B cell (primary cell): ENCODE results near the gene CALM3. TPM values are rescaled to one million over a fixed set of nuclear protein-coding genes. Genes with fewer than 3 reads are reported as not detected.

Source experiments
- ATAC-seq: fragments of 200-7000 bp; cut with Tn5 transposase; one replicate; pipeline ENCODE4 v1.10.0; 2021; ENCODE audit warnings: low read depth, mild to moderate bottlenecking, moderate number of reproducible peaks, moderate library complexity
- CTCF ChIA-PET: fragments of 350-600 bp; sonication (Branson Sonifier 250); formaldehyde crosslinking; loops from one replicate; lab custom pipeline; 2021; ENCODE audit warnings: antibody characterized with exemption, inconsistent platforms; lab: Charles Lee
- POLR2A ChIA-PET: fragments of 350-600 bp; sonication (Branson Sonifier 250); formaldehyde crosslinking; loops from one replicate; lab custom pipeline; 2021; ENCODE audit warnings: antibody characterized with exemption; lab: Charles Lee
- DNase-seq: peaks from one replicate; pipeline ENCODE4 v3.0.0; 2013
- H2AFZ ChIP-seq: 2 replicates; pipeline ENCODE4 v1.6.1; 2012; ENCODE audit warnings: mild to moderate bottlenecking, low read depth, low read length; ENCODE audit not compliant: insufficient read depth, poor library complexity, severe bottlenecking
- H3K27ac ChIP-seq, 2 donors: 1 replicate in 1 of 2; 2 replicates in 1 of 2; pipeline ENCODE4 v1.5.1; 2012 to 2013; ENCODE audit warnings: low read length in 2 of 2, mild to moderate bottlenecking in 2 of 2, moderate library complexity in 1 of 2
- H3K27me3 ChIP-seq, 4 experiments: fragments of 200-600 bp in 1 of 4; sonication (generic) in 1 of 4; replicated peaks in 1 of 4; 1 replicate in 2 of 4; 2 replicates in 2 of 4; pipeline versions ENCODE4 v1.6.1 to v1.7.0; 2013 to 2016; ENCODE audit warnings: low read length in 3 of 4, mild to moderate bottlenecking in 2 of 4, mixed read lengths in 1 of 4, moderate library complexity in 1 of 4; ENCODE audit not compliant: insufficient read depth in 4 of 4, control insufficient read depth in 3 of 4; ENCODE audit errors: control extremely low read depth in 1 of 4
- H3K36me3 ChIP-seq, 2 experiments: replicated peaks in 1 of 2; 1 replicate in 1 of 2; 2 replicates in 1 of 2; pipeline versions ENCODE4 v1.6.1 to v1.7.1; 2013; ENCODE audit warnings: low read length in 1 of 2; ENCODE audit not compliant: insufficient read depth in 2 of 2, control insufficient read depth in 1 of 2; ENCODE audit errors: control extremely low read depth in 1 of 2, extremely low read depth in 1 of 2
- H3K4me1 ChIP-seq, 2 donors: fragments of 200-600 bp in 1 of 2; sonication (generic) in 1 of 2; 1 replicate in 1 of 2; 2 replicates in 1 of 2; pipeline versions ENCODE4 v1.5.1 to v1.6.1; 2013 to 2017; ENCODE audit warnings: low read length in 2 of 2; ENCODE audit not compliant: control insufficient read depth in 2 of 2, insufficient read depth in 2 of 2
- H3K4me2 ChIP-seq: replicated peaks from 2 replicates; pipeline ENCODE3; 2012; ENCODE audit warnings: mild to moderate bottlenecking, low read depth, low read length; ENCODE audit not compliant: poor library complexity, severe bottlenecking
- H3K4me3 ChIP-seq, 5 experiments: fragments of 200-600 bp in 1 of 5; sonication (generic) in 1 of 5; 1 replicate in 3 of 5; 2 replicates in 2 of 5; pipeline versions ENCODE4 v1.5.1 to v1.7.0; 2011 to 2016; ENCODE audit warnings: low read length in 4 of 5, mild to moderate bottlenecking in 4 of 5, low read depth in 2 of 5, control low read depth in 1 of 5, moderate library complexity in 1 of 5; ENCODE audit not compliant: insufficient read depth in 1 of 5; ENCODE audit errors: control extremely low read depth in 1 of 5, extremely low read depth in 1 of 5
- H3K79me2 ChIP-seq: fragments of 200-600 bp; sonication (generic); one replicate; pipeline ENCODE4 v1.6.0; 2016; ENCODE audit warnings: low read length; ENCODE audit not compliant: control insufficient read depth, insufficient read depth
- H3K9ac ChIP-seq: fragments of 200-600 bp; sonication (generic); 2 replicates; pipeline ENCODE4 v1.6.1; 2017; ENCODE audit warnings: mild to moderate bottlenecking, low read length, moderate library complexity
- H3K9me3 ChIP-seq, 3 donors: one replicate each; pipeline versions ENCODE4 v1.6.1 to v1.7.1; 2013; ENCODE audit warnings: low read length in 2 of 3; ENCODE audit not compliant: control insufficient read depth in 2 of 3, insufficient read depth in 1 of 3; ENCODE audit errors: control extremely low read depth in 1 of 3
- H4K20me1 ChIP-seq: 2 replicates; pipeline ENCODE4 v1.6.0; 2012; ENCODE audit warnings: mild to moderate bottlenecking, low read length; ENCODE audit not compliant: insufficient read depth, control insufficient read depth, poor library complexity, severe bottlenecking
- H3K27ac Mint-ChIP-seq: one replicate; pipeline ENCODE4 v1.8.0; 2021; ENCODE audit warnings: mixed read lengths
- H3K27me3 Mint-ChIP-seq: one replicate; pipeline ENCODE4 v1.8.0; 2021; ENCODE audit warnings: mixed read lengths
- H3K4me1 Mint-ChIP-seq: one replicate; pipeline ENCODE4 v1.8.0; 2021; ENCODE audit warnings: mixed read lengths
- H3K4me3 Mint-ChIP-seq: one replicate; pipeline ENCODE4 v1.8.0; 2021; ENCODE audit warnings: mixed read lengths
- H3K9me3 Mint-ChIP-seq: one replicate; pipeline ENCODE4 v1.8.0; 2022; ENCODE audit warnings: mixed read lengths; ENCODE audit not compliant: insufficient read depth
- EZH2 ChIP-seq: IDR thresholded peaks from 2 replicates; pipeline ENCODE4 v1.6.1; 2012; ENCODE audit warnings: borderline replicate concordance, low read depth, mild to moderate bottlenecking, moderate library complexity, low read length; ENCODE audit not compliant: insufficient read depth, poor library complexity, severe bottlenecking
- WGBS: methylation state at CpG from one replicate; pipeline ENCODE4 v1.1.5; 2013; ENCODE audit warnings: missing lambda C conversion rate; ENCODE audit not compliant: insufficient coverage; 5-methylcytosine and 5-hydroxymethylcytosine counted together
- intact Hi-C: fragments of 100-400 bp; cut with micrococcal nuclease; formaldehyde crosslinking; loops from one replicate; pipeline ENCODE4 v1.10.0; 2022
- polyA plus RNA-seq: library from polyadenylated mRNA; depleted of rRNA; stranded (reverse); fragments of >200 nt; gene quantifications from 2 replicates; pipeline ENCODE4 v1.2.3, GENCODE V29; 2012
- total RNA-seq, 2 donors: library from RNA; stranded (reverse); fragments of 120-200 nt in 1 of 2; gene quantifications; 1 replicate in 1 of 2; 2 replicates in 1 of 2; pipeline versions ENCODE4 v1.2.3 to v1.2.4, GENCODE V29; 2013 to 2022
- TF ChIP-seq, protein P1 (sequence below): fragments of 200-600 bp; IDR thresholded peaks from one replicate; pipeline ENCODE4 v1.8.0; 2022; ENCODE audit warnings: antibody characterized with exemption, mild to moderate bottlenecking

The CALM3 gene
- total and polyA plus RNA-seq, 2 donors (not counting 1 experiment from before 2014, with no cell fraction given): 99.0 to 99.3 TPM

DNA sequence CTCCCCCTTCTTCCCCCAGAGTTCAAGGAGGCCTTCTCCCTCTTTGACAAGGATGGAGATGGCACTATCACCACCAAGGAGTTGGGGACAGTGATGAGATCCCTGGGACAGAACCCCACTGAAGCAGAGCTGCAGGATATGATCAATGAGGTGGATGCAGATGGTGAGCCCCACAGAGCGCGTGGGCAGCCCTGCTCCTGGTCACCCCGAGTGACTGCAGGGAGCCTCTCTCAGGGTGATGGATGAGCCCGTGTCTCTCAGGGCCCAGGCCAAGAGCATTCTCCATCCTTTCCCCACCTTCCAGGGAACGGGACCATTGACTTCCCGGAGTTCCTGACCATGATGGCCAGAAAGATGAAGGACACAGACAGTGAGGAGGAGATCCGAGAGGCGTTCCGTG lies 7.0 kb downstream of the CALM3 start:
- 98% methylated on average over 4 of the region's 9 CpGs for WGBS
- Histone ChIP-seq H3K9ac (no peak overlapping the region), H3K4me2 (no peak overlapping the region), H2AFZ (no peak overlapping the region), H3K79me2 (peaks cover 16% of the 10 kb centered on the region), H3K4me1 (peaks cover 23 to 28% of the 10 kb centered on the region in 2 donors), H3K27ac (no peak overlapping the region), H3K9me3 (peaks cover 0 to 7% (median 0%) of the 10 kb centered on the region in 3 donors), H3K4me3 (no peak overlapping the region), H3K27me3 (no peaks in the 10 kb centered on the region), H3K36me3 (peaks cover 0 to 53% of the 10 kb centered on the region in 2 experiments), H4K20me1 (peaks cover 68% of the 10 kb centered on the region)
- ATAC-seq: no peak
- no peak for TF ChIP-seq EZH2
- TF ChIP-seq, protein P1, sequence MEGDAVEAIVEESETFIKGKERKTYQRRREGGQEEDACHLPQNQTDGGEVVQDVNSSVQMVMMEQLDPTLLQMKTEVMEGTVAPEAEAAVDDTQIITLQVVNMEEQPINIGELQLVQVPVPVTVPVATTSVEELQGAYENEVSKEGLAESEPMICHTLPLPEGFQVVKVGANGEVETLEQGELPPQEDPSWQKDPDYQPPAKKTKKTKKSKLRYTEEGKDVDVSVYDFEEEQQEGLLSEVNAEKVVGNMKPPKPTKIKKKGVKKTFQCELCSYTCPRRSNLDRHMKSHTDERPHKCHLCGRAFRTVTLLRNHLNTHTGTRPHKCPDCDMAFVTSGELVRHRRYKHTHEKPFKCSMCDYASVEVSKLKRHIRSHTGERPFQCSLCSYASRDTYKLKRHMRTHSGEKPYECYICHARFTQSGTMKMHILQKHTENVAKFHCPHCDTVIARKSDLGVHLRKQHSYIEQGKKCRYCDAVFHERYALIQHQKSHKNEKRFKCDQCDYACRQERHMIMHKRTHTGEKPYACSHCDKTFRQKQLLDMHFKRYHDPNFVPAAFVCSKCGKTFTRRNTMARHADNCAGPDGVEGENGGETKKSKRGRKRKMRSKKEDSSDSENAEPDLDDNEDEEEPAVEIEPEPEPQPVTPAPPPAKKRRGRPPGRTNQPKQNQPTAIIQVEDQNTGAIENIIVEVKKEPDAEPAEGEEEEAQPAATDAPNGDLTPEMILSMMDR: no peak
- ChIA-PET POLR2A (no interaction called here), CTCF (interaction anchor here (16.2 kb wide), 1 partner anchor 54 kb away, joined by 447 read pairs; the partner anchor contains the start of gene DACT3)
- intact Hi-C loops: no loop called here
- Mint-ChIP-seq H3K4me3 (no peak overlapping the region), H3K4me1 (peaks cover 31% of the 10 kb centered on the region), H3K27ac (no peak overlapping the region), H3K27me3 (no peaks in the 10 kb centered on the region), H3K9me3 (no peaks in the 10 kb centered on the region)
- DNase-seq: no peak

DNA sequence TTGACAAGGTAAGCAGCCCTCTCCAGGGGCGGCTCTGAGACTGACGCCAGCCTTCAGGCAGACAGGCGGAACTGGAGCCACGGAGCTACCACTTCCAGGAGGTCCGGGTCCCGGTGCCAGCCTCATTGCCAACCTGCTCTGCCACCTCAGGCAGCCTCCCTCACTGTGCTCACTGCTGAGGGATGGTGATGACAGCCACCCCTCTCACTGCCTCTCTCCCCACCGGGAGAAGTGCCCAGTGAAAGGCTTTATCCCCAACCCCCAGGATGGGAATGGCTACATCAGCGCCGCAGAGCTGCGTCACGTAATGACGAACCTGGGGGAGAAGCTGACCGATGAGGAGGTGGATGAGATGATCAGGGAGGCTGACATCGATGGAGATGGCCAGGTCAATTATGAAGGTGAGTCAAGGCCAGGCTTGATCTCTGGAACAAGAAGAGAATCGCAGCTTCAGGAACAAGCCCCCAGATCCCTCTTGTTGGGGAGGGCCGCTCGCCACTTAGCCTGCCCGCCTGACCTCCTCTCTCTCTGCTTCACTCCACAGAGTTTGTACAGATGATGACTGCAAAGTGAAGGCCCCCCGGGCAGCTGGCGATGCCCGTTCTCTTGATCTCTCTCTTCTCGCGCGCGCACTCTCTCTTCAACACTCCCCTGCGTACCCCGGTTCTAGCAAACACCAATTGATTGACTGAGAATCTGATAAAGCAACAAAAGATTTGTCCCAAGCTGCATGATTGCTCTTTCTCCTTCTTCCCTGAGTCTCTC lies 7.6 kb downstream of the CALM3 start:
- Histone ChIP-seq H3K9ac (no peak overlapping the region), H3K79me2 (peaks cover 10% of the 10 kb centered on the region), H3K9me3 (peaks cover 0 to 7% (median 0%) of the 10 kb centered on the region in 3 donors), H3K36me3 (peaks cover 0 to 53% of the 10 kb centered on the region in 2 experiments), H2AFZ (no peak overlapping the region), H3K27me3 (no peaks in the 10 kb centered on the region), H3K4me1 (peaks cover 22 to 25% of the 10 kb centered on the region in 2 donors), H4K20me1 (peaks cover 62% of the 10 kb centered on the region), H3K27ac (no peak overlapping the region), H3K4me3 (no peak overlapping the region), H3K4me2 (no peak overlapping the region)
- intact Hi-C loops: no loop called here
- ChIA-PET POLR2A (no interaction called here), CTCF (interaction anchor here (16.2 kb wide), 1 partner anchor 53 kb away, joined by 447 read pairs; the partner anchor contains the start of gene DACT3)
- Mint-ChIP-seq H3K4me1 (peaks cover 26% of the 10 kb centered on the region), H3K27me3 (no peaks in the 10 kb centered on the region), H3K4me3 (no peak overlapping the region), H3K9me3 (no peaks in the 10 kb centered on the region), H3K27ac (no peak overlapping the region)
- no peak for TF ChIP-seq EZH2
- TF ChIP-seq, protein P1: no peak
- DNase-seq (no peak), ATAC-seq (no peak)
- 98% methylated on average over 25 of the region's 27 CpGs for WGBS
